ENCODE measurements around the gene SLC30A2.

GRCh38 chr1:26094076-26094669, 48.3 kb upstream of the SLC30A2 start:
- no peak for TF ChIP-seq TAF1 (IDR thresholded peaks at IDR 0.05; ENCODE audit: borderline replicate concordance, insufficient read depth, low read length)
- TF ChIP-seq, protein P1, sequence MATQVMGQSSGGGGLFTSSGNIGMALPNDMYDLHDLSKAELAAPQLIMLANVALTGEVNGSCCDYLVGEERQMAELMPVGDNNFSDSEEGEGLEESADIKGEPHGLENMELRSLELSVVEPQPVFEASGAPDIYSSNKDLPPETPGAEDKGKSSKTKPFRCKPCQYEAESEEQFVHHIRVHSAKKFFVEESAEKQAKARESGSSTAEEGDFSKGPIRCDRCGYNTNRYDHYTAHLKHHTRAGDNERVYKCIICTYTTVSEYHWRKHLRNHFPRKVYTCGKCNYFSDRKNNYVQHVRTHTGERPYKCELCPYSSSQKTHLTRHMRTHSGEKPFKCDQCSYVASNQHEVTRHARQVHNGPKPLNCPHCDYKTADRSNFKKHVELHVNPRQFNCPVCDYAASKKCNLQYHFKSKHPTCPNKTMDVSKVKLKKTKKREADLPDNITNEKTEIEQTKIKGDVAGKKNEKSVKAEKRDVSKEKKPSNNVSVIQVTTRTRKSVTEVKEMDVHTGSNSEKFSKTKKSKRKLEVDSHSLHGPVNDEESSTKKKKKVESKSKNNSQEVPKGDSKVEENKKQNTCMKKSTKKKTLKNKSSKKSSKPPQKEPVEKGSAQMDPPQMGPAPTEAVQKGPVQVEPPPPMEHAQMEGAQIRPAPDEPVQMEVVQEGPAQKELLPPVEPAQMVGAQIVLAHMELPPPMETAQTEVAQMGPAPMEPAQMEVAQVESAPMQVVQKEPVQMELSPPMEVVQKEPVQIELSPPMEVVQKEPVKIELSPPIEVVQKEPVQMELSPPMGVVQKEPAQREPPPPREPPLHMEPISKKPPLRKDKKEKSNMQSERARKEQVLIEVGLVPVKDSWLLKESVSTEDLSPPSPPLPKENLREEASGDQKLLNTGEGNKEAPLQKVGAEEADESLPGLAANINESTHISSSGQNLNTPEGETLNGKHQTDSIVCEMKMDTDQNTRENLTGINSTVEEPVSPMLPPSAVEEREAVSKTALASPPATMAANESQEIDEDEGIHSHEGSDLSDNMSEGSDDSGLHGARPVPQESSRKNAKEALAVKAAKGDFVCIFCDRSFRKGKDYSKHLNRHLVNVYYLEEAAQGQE (IDR thresholded peaks at IDR 0.05; ENCODE audit: insufficient read depth in 1 of 2, low read depth in 2 of 2, low read length in 2 of 2) = no peak
- no peak for TF ChIP-seq SIN3A (IDR thresholded peaks at IDR 0.05; ENCODE audit: borderline replicate concordance, insufficient read depth, low read length)

Data from PFSK-1 (cell line).